Psoas muscle (tissue), 8 donors: ENCODE data around the gene PID1. TPM values are rescaled to one million over a fixed set of nuclear protein-coding genes. Genes with fewer than 3 reads are reported as not detected.

ENCODE experiments used
- ATAC-seq, 4 donors: fragments of 200-7000 bp; cut with Tn5 transposase; one replicate each; pipeline ENCODE4 v1.9.1; 2020; ENCODE audit warnings: moderate library complexity in 3 of 4, mild to moderate bottlenecking in 2 of 4
- DNase-seq, 2 donors: peaks; one replicate each; pipeline ENCODE4 v3.0.0-alpha.2; 2020
- H3K27ac ChIP-seq: fragments of 200-600 bp; one replicate; pipeline ENCODE4 v1.8.0; 2022
- H3K27me3 ChIP-seq, 3 donors: fragments of 200-600 bp in 1 of 3; one replicate each; pipeline versions ENCODE4 v1.6.1 to v1.8.0; 2013 to 2022; ENCODE audit warnings: low read length in 2 of 3, mild to moderate bottlenecking in 2 of 3, moderate library complexity in 1 of 3; ENCODE audit not compliant: insufficient read depth in 3 of 3
- H3K36me3 ChIP-seq, 2 donors: fragments of 200-600 bp in 1 of 2; one replicate each; pipeline versions ENCODE4 v1.6.1 to v1.8.0; 2013 to 2022; ENCODE audit warnings: low read depth in 1 of 2, mild to moderate bottlenecking in 1 of 2, moderate library complexity in 1 of 2; ENCODE audit not compliant: insufficient read depth in 1 of 2
- H3K4me1 ChIP-seq: fragments of 200-600 bp; one replicate; pipeline ENCODE4 v1.8.0; 2022
- H3K4me3 ChIP-seq: fragments of 200-600 bp; one replicate; pipeline ENCODE4 v1.8.0; 2022; ENCODE audit warnings: mild to moderate bottlenecking
- H3K9me3 ChIP-seq: fragments of 200-600 bp; one replicate; pipeline ENCODE4 v1.8.0; 2022
- WGBS, 3 donors: extraction: QIAGEN DNeasy Blood & Tissue Kit; methylation state at CpG; one replicate each; pipeline versions ENCODE4 v1.1.6 to v1.1.7; 2013; 5-methylcytosine and 5-hydroxymethylcytosine counted together
- intact Hi-C, 2 donors: fragments of 100-400 bp; cut with DNase I; formaldehyde crosslinking; loops; one replicate each; pipeline versions ENCODE4 v1.11.0 to v1.14.2; 2022
- polyA plus RNA-seq, 3 donors: library from polyadenylated mRNA; stranded (reverse); fragments of 200-250 nt; gene quantifications; one replicate each; pipeline ENCODE4 v1.2.3, GENCODE V29; 2013
- total RNA-seq, 4 donors: library from RNA; stranded (reverse); fragmentation: NEBNext Ultra II Directional in 2 of 4; extraction: Animal tissue kit (Norgen Biotek cat#: 25700) in 2 of 4; gene quantifications; one replicate each; pipeline versions ENCODE4 v1.2.1 to v1.2.4, GENCODE V29; 2021 to 2023
- TF ChIP-seq, protein P1 (sequence below): fragments of 200-600 bp; IDR thresholded peaks from one replicate; pipeline ENCODE4 v1.8.0; 2022; ENCODE audit warnings: antibody characterized with exemption
- donor health status: healthy with polysubstance abuse.
- donor health status: DM: no; HTN: no; CAD: no; lungs with moderate emphysema.
- donor health status: Bipolar disorder and iron deficiency.
- donor health status: healthy.
- donor health status: DM: yes; HTN: yes; CAD: no.
- donor health status: DM: no; HTN: no; CAD: no.
- donor health status: DM: no; HTN: no; CAD: no.
- donor health status: DM: yes; HTN: yes; CAD: no.

The PID1 gene
- total and polyA plus RNA-seq, 7 donors, result 4.3 to 10.6 (median 6.6) TPM

DNA sequence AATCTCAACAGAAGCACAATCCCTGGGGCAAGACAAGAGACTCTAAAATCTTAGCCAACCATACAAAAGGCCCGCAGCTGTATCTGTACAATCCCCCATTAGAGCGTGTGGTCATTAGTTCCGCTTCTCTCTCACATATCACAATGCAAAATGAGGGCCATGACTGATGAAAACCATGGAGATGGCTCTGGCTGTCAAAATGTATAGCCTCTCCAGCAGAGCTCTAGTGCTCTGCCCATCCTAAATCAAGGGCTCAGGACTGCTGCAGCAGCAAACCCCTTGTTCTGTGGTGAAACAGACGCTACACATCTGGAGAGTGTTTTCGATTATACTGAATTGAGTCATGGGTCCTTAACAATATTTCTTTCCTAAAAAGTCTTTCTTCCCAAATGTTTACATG lies 221.0 kb downstream of the PID1 start:
- no peak for DNase-seq
- TF ChIP-seq, protein P1, sequence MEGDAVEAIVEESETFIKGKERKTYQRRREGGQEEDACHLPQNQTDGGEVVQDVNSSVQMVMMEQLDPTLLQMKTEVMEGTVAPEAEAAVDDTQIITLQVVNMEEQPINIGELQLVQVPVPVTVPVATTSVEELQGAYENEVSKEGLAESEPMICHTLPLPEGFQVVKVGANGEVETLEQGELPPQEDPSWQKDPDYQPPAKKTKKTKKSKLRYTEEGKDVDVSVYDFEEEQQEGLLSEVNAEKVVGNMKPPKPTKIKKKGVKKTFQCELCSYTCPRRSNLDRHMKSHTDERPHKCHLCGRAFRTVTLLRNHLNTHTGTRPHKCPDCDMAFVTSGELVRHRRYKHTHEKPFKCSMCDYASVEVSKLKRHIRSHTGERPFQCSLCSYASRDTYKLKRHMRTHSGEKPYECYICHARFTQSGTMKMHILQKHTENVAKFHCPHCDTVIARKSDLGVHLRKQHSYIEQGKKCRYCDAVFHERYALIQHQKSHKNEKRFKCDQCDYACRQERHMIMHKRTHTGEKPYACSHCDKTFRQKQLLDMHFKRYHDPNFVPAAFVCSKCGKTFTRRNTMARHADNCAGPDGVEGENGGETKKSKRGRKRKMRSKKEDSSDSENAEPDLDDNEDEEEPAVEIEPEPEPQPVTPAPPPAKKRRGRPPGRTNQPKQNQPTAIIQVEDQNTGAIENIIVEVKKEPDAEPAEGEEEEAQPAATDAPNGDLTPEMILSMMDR, result no peak
- ATAC-seq, result no peak
- no peak overlapping the region for H3K27ac ChIP-seq
- no peaks in the 10 kb centered on the region for H3K9me3 ChIP-seq
- intact Hi-C loops, result no loop called here
- no peaks in the 10 kb centered on the region for H3K27me3 ChIP-seq
- WGBS, 3 donors, result 26 to 47% (median 37%) methylated on average over 5 of the region's 5 CpGs
- H3K4me3 ChIP-seq, result no peak overlapping the region
- H3K4me1 ChIP-seq, result no peaks in the 10 kb centered on the region
- no peaks in the 10 kb centered on the region for H3K36me3 ChIP-seq

DNA sequence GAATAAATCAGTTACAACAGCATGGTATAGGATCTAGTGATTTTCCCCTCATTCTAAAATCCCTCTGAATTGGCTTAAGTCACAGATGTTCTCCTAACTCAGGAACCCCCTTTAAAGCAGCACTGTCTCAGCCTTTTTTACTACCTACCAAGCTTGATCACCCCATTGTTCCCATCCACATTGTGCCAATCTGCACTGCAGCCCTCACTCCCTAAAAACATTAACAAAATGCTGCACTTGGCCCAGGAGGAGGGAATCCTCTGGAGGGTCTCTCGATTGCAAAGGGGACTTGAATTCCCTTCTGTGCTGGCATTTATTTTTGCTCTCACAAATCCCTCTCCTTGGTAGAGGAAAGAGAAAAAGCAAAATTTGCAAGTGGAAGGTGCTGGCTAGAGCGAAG lies 223.0 kb downstream of the PID1 start:
- no peak for ATAC-seq
- no peak overlapping the region for H3K4me3 ChIP-seq
- H3K9me3 ChIP-seq, result no peaks in the 10 kb centered on the region
- no peak overlapping the region for H3K27ac ChIP-seq
- 54 to 73% (median 70%) methylated on average over 2 of the region's 2 CpGs for WGBS, 3 donors
- no peaks in the 10 kb centered on the region for H3K36me3 ChIP-seq
- no peak for DNase-seq
- no peaks in the 10 kb centered on the region for H3K27me3 ChIP-seq
- TF ChIP-seq, protein P1, result no peak
- no peaks in the 10 kb centered on the region for H3K4me1 ChIP-seq
- intact Hi-C loops, result no loop called here

DNA sequence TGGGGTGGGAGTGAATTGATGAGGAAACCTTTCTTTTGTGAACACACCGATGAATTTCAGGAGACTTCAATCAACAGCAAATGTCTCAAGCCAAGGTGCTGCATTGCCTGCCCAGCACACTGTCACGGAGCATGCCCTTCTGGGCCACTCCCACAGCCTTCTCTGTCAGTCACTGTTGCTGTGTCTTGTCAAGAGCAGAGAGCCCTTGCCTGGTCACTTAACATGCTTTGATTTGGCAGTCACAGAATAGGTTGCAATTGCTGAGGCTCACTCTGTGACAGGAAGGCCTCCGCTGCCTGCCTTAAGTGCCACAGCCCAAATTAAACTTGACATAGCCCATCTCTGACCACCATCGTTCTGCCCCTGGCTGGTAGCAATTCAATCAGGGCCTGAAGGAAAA lies 225.4 kb downstream of the PID1 start:
- TF ChIP-seq, protein P1, result no peak
- 84 to 89% (median 87%) methylated on average over 4 of the region's 4 CpGs for WGBS, 3 donors

DNA sequence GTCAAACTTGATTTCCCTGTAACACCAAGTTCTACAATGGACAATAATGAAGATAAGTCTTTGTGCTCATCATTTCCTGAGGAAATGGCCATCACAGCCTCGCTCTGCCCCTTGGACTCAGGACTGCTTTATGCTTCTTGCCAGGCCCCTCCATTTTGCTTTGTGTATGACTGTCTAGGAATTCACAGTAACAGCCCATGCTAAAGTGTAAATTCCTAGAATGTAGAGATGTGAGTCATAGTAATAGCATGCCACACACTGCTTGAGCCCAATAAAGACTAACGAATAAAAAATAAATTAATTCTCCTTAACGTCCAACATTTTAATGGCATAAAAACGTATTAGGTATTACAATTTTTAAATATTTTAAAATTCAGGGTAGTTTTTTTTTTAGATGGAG lies 226.5 kb downstream of the PID1 start:
- H3K4me1 ChIP-seq, result no peaks in the 10 kb centered on the region
- no peaks in the 10 kb centered on the region for H3K9me3 ChIP-seq
- intact Hi-C loops, result no loop called here
- DNase-seq, result no peak
- 38 to 82% (median 61%) methylated on average over 4 of the region's 4 CpGs for WGBS, 3 donors
- ATAC-seq, result no peak
- TF ChIP-seq, protein P1, result no peak
- H3K36me3 ChIP-seq, result no peaks in the 10 kb centered on the region
- H3K27me3 ChIP-seq, result no peaks in the 10 kb centered on the region
- no peak overlapping the region for H3K4me3 ChIP-seq
- no peak overlapping the region for H3K27ac ChIP-seq

More for the DNA sequence above, 225.4 kb downstream of the PID1 start:
- no peaks in the 10 kb centered on the region for H3K36me3 ChIP-seq
- no peaks in the 10 kb centered on the region for H3K27me3 ChIP-seq
- intact Hi-C loops, result no loop called here
- no peak for ATAC-seq
- no peak for DNase-seq
- H3K4me3 ChIP-seq, result no peak overlapping the region
- no peaks in the 10 kb centered on the region for H3K4me1 ChIP-seq
- H3K9me3 ChIP-seq, result no peaks in the 10 kb centered on the region
- no peak overlapping the region for H3K27ac ChIP-seq

DNA sequence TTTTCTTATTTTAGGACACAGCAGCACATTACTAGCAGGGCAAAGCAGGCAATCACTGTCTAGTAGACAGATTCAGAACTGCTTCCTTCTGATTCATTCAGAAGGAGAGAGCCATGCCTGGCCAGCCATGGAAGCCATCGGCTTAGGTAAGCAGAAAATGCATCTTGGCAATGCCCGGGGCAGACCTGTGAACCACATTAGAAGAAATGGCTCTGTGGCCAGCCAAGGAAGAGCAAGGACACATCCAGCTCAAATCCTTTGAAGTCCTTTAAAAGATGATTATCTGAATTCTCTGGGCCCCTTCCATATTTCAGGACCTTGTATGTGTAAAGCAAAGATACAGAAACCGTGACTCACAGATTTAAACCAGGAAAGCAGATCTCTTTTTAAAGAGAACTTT lies 227.4 kb downstream of the PID1 start:
- no peak overlapping the region for H3K27ac ChIP-seq
- H3K27me3 ChIP-seq, result no peaks in the 10 kb centered on the region
- H3K9me3 ChIP-seq, result no peaks in the 10 kb centered on the region
- H3K36me3 ChIP-seq, result no peaks in the 10 kb centered on the region
- 79 to 84% (median 84%) methylated on average over 3 of the region's 3 CpGs for WGBS, 3 donors
- no peak overlapping the region for H3K4me3 ChIP-seq
- TF ChIP-seq, protein P1, result no peak
- DNase-seq (no peak), ATAC-seq (no peak)
- H3K4me1 ChIP-seq, result no peaks in the 10 kb centered on the region
- intact Hi-C loops, result no loop called here
